CD4-positive, alpha-beta T cell treated with Interleukin-17A for 1 hour (primary cell): ENCODE measurements around the gene CHRNA3.
"Not testable (repeated sequence)": the region's sequence is repeated elsewhere in the genome, so short reads cannot be mapped to it uniquely, and the experiment has no call there.

Experiments
- DNase-seq: peaks from one replicate; pipeline ENCODE4 v3.0.0-alpha.2; 2020

CHRNA3 gene

GRCh38 chr15:78616506-78616905, 4.3 kb downstream of the CHRNA3 start:
- DNase-seq = no peak

GRCh38 chr15:78615151-78615589, 5.6 kb downstream of the CHRNA3 start:
- DNase-seq = no peak

GRCh38 chr15:78614021-78614420, 6.8 kb downstream of the CHRNA3 start:
- no peak for DNase-seq

GRCh38 chr15:78609551-78609950, 11.2 kb downstream of the CHRNA3 start:
- DNase-seq = not testable (repeated sequence)

- no peak for DNase-seq
Observed at GRCh38 chr15:78605680-78606079, 15.1 kb downstream of the CHRNA3 start.

GRCh38 chr15:78605201-78605600, 15.6 kb downstream of the CHRNA3 start:
- no peak for DNase-seq

GRCh38 chr15:78604420-78604819, 16.4 kb downstream of the CHRNA3 start:
- DNase-seq = no peak

GRCh38 chr15:78603467-78603866, 17.3 kb downstream of the CHRNA3 start:
- DNase-seq = no peak

GRCh38 chr15:78599189-78599588, 21.6 kb downstream of the CHRNA3 start:
- DNase-seq = no peak

- no peak for DNase-seq
Observed at GRCh38 chr15:78598348-78598747, 22.4 kb downstream of the CHRNA3 start.

GRCh38 chr15:78597583-78597982, 23.2 kb downstream of the CHRNA3 start:
- DNase-seq = no peak

GRCh38 chr15:78574944-78575343, 45.9 kb downstream of the CHRNA3 start:
- DNase-seq = no peak

GRCh38 chr15:78573416-78573815, 47.4 kb downstream of the CHRNA3 start:
- DNase-seq = no peak

- DNase-seq = no peak
Observed at GRCh38 chr15:78571382-78571781, 49.4 kb downstream of the CHRNA3 start.

- no peak for DNase-seq
Observed at GRCh38 chr15:78570710-78571109, 50.1 kb downstream of the CHRNA3 start.

GRCh38 chr15:78567531-78567930, 53.3 kb downstream of the CHRNA3 start:
- no peak for DNase-seq

GRCh38 chr15:78565951-78566774, 54.6 kb downstream of the CHRNA3 start:
- no peak for DNase-seq

GRCh38 chr15:78565097-78565950, 55.5 kb downstream of the CHRNA3 start, which contains the start of gene CHRNA5:
Gene CHRNA5, plus strand, starts transcription at chr15:78565520. Its CDS starts 200 bp downstream, at chr15:78565720.
- DNase-seq = peak; percentile 80

GRCh38 chr15:78564743-78565096, 56.1 kb downstream of the CHRNA3 start:
- DNase-seq = no peak

GRCh38 chr15:78563092-78563491, 57.7 kb downstream of the CHRNA3 start:
- no peak for DNase-seq

GRCh38 chr15:78561490-78561889, 59.3 kb downstream of the CHRNA3 start:
- no peak for DNase-seq

GRCh38 chr15:78560201-78560600, 60.6 kb downstream of the CHRNA3 start:
- DNase-seq = not testable (repeated sequence)

GRCh38 chr15:78552597-78552996, 68.2 kb downstream of the CHRNA3 start:
- no peak for DNase-seq

GRCh38 chr15:78551902-78552301, 68.9 kb downstream of the CHRNA3 start:
- no peak for DNase-seq
